Neural cell (in vitro differentiated cells): ENCODE results near the gene LIN37. TPM values are rescaled to one million over a fixed set of nuclear protein-coding genes. Genes with fewer than 3 reads are reported as not detected.
A peak's percentile ranks its signal among the peaks of the same experiment; 100 is the strongest.

Source experiments
- H2AFZ ChIP-seq: fragments of 200-600, 300-800 bp; sonication (generic), shearing (Covaris generic); 2 replicates; pipeline ENCODE4 v1.6.0; 2014; ENCODE audit warnings: low read depth, mild to moderate bottlenecking, antibody characterized with exemption, low read length, moderate library complexity
- H3F3A ChIP-seq: fragments of 200-600 bp; shearing (Covaris generic); 2 replicates; pipeline ENCODE4 v1.6.1; 2016; ENCODE audit warnings: mild to moderate bottlenecking, moderate library complexity, mixed read lengths, antibody characterized with exemption, low read length; ENCODE audit not compliant: insufficient read depth, poor library complexity, severe bottlenecking
- H3K27ac ChIP-seq: fragments of 200-600, 300-800 bp; sonication (generic), shearing (Covaris generic); 2 replicates; pipeline ENCODE4 v1.5.1; 2014; ENCODE audit warnings: mild to moderate bottlenecking, low read length, moderate library complexity
- H3K27me3 ChIP-seq: fragments of 300-800, 200-600 bp; sonication (generic), shearing (Covaris generic); 2 replicates; pipeline ENCODE4 v1.6.0; 2014; ENCODE audit warnings: mild to moderate bottlenecking, low read depth, low read length, moderate library complexity; ENCODE audit not compliant: insufficient read depth
- H3K36me3 ChIP-seq: fragments of 300-800, 200-600 bp; sonication (generic), shearing (Covaris generic); 2 replicates; pipeline ENCODE4 v1.5.1; 2014; ENCODE audit warnings: mild to moderate bottlenecking, antibody characterized with exemption, low read length, moderate library complexity; ENCODE audit not compliant: insufficient read depth
- H3K4me2 ChIP-seq: fragments of 300-800, 200-600 bp; sonication (generic), shearing (Covaris generic); 2 replicates; pipeline ENCODE4 v1.6.0; 2014; ENCODE audit warnings: mild to moderate bottlenecking, low read length
- H3K4me3 ChIP-seq: fragments of 300-800, 200-600 bp; sonication (generic), shearing (Covaris generic); 2 replicates; pipeline ENCODE4 v1.5.1; 2014; ENCODE audit warnings: mild to moderate bottlenecking, low read length, moderate library complexity
- H3K79me2 ChIP-seq: fragments of 200-600 bp; shearing (Covaris generic); replicated peaks from 2 replicates; pipeline ENCODE4 v1.6.0; 2014; ENCODE audit warnings: mild to moderate bottlenecking, low read length, moderate library complexity; ENCODE audit not compliant: insufficient read depth
- H3K9ac ChIP-seq: fragments of 300-800, 200-600 bp; sonication (generic), shearing (Covaris generic); 2 replicates; pipeline ENCODE4 v1.6.1; 2016; ENCODE audit warnings: mild to moderate bottlenecking, low read length, mixed read lengths
- H3K9me2 ChIP-seq: fragments of 200-600 bp; shearing (Covaris generic); 2 replicates; pipeline ENCODE4 v1.6.1; 2016; ENCODE audit warnings: mild to moderate bottlenecking, low read length, mixed read lengths; ENCODE audit not compliant: insufficient read depth
- H3K9me3 ChIP-seq: fragments of 200-600, 300-800 bp; sonication (generic), shearing (Covaris generic); 2 replicates; pipeline ENCODE4 v1.6.1; 2016; ENCODE audit warnings: mild to moderate bottlenecking, mixed run types, low read length, moderate library complexity, mixed read lengths
- H4K20me1 ChIP-seq: fragments of 200-600 bp; shearing (Covaris generic); 2 replicates; pipeline ENCODE4 v1.6.1; 2016; ENCODE audit warnings: mild to moderate bottlenecking, mixed run types; ENCODE audit not compliant: insufficient read depth
- EP300 ChIP-seq: fragments of 450-650 bp; conservative IDR thresholded peaks from 2 replicates; pipeline ENCODE4 v1.6.1; 2014; ENCODE audit warnings: antibody characterized with exemption, mild to moderate bottlenecking, moderate library complexity; ENCODE audit not compliant: poor library complexity, severe bottlenecking
- EZH2 ChIP-seq: fragments of 200-600, 300-800 bp; shearing (Covaris generic), sonication (generic); IDR thresholded peaks from 2 replicates; pipeline ENCODE4 v1.6.1; 2014; ENCODE audit warnings: antibody characterized with exemption, low read length, borderline replicate concordance, mild to moderate bottlenecking; ENCODE audit not compliant: insufficient read depth, poor library complexity, severe bottlenecking
- MXI1 ChIP-seq: fragments of 450-650 bp; conservative IDR thresholded peaks from 2 replicates; pipeline ENCODE4 v1.6.1; 2014; ENCODE audit warnings: antibody characterized with exemption, mild to moderate bottlenecking; ENCODE audit not compliant: poor library complexity, severe bottlenecking
- POLR2AphosphoS5 ChIP-seq: IDR thresholded peaks from 2 replicates; pipeline ENCODE4 v1.6.1; 2012
- RAD21 ChIP-seq: fragments of 450-650 bp; conservative IDR thresholded peaks from 2 replicates; pipeline ENCODE4 v1.6.1; 2014; ENCODE audit warnings: antibody characterized with exemption, mild to moderate bottlenecking, moderate library complexity
- SMC3 ChIP-seq: fragments of 450-650 bp; conservative IDR thresholded peaks from 2 replicates; pipeline ENCODE4 v1.6.1; 2014; ENCODE audit warnings: antibody characterized with exemption, mild to moderate bottlenecking, moderate library complexity; ENCODE audit not compliant: poor library complexity
- TAF1 ChIP-seq: IDR thresholded peaks from 2 replicates; pipeline ENCODE4 v1.6.1; 2012; ENCODE audit warnings: low read depth
- polyA plus RNA-seq: library from polyadenylated mRNA; depleted of rRNA; stranded (reverse); fragments of >200 nt; gene quantifications from 2 replicates; pipeline ENCODE4 v1.2.3, GENCODE V29; 2014
- TF ChIP-seq, protein P1 (sequence below): IDR thresholded peaks from 2 replicates; pipeline ENCODE4 v1.6.1; 2012; ENCODE audit warnings: borderline replicate concordance
- TF ChIP-seq, protein P2 (sequence below): fragments of 450-650 bp; IDR thresholded peaks from 2 replicates; pipeline ENCODE4 v1.5.1; 2014; ENCODE audit warnings: antibody characterized with exemption, mild to moderate bottlenecking, moderate library complexity; ENCODE audit not compliant: poor library complexity, severe bottlenecking

LIN37 gene
- polyA plus RNA-seq, 1 donor from 2014 or later: 25.7 TPM

DNA sequence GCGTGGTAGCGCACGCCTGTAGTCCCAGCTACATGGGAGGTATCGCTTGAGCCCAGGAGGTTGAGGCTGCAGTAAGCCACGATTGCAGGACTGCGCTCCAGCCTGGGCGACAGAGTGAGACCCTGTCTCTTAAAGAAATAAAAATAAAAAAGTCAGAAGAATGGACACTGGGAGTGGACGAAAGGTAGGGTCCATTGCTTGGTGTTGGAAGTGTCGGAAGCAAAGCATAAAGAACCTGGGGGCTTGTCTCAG is 26.6 kb downstream of the LIN37 start:
- TF ChIP-seq, protein P1, sequence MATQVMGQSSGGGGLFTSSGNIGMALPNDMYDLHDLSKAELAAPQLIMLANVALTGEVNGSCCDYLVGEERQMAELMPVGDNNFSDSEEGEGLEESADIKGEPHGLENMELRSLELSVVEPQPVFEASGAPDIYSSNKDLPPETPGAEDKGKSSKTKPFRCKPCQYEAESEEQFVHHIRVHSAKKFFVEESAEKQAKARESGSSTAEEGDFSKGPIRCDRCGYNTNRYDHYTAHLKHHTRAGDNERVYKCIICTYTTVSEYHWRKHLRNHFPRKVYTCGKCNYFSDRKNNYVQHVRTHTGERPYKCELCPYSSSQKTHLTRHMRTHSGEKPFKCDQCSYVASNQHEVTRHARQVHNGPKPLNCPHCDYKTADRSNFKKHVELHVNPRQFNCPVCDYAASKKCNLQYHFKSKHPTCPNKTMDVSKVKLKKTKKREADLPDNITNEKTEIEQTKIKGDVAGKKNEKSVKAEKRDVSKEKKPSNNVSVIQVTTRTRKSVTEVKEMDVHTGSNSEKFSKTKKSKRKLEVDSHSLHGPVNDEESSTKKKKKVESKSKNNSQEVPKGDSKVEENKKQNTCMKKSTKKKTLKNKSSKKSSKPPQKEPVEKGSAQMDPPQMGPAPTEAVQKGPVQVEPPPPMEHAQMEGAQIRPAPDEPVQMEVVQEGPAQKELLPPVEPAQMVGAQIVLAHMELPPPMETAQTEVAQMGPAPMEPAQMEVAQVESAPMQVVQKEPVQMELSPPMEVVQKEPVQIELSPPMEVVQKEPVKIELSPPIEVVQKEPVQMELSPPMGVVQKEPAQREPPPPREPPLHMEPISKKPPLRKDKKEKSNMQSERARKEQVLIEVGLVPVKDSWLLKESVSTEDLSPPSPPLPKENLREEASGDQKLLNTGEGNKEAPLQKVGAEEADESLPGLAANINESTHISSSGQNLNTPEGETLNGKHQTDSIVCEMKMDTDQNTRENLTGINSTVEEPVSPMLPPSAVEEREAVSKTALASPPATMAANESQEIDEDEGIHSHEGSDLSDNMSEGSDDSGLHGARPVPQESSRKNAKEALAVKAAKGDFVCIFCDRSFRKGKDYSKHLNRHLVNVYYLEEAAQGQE: no peak
- no peak for TF ChIP-seq POLR2AphosphoS5
- TF ChIP-seq RAD21: no peak
- TF ChIP-seq MXI1: no peak
- no peak for TF ChIP-seq EZH2
- no peak for TF ChIP-seq TAF1
- TF ChIP-seq, protein P2, sequence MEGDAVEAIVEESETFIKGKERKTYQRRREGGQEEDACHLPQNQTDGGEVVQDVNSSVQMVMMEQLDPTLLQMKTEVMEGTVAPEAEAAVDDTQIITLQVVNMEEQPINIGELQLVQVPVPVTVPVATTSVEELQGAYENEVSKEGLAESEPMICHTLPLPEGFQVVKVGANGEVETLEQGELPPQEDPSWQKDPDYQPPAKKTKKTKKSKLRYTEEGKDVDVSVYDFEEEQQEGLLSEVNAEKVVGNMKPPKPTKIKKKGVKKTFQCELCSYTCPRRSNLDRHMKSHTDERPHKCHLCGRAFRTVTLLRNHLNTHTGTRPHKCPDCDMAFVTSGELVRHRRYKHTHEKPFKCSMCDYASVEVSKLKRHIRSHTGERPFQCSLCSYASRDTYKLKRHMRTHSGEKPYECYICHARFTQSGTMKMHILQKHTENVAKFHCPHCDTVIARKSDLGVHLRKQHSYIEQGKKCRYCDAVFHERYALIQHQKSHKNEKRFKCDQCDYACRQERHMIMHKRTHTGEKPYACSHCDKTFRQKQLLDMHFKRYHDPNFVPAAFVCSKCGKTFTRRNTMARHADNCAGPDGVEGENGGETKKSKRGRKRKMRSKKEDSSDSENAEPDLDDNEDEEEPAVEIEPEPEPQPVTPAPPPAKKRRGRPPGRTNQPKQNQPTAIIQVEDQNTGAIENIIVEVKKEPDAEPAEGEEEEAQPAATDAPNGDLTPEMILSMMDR: no peak
- TF ChIP-seq EP300: no peak
- TF ChIP-seq SMC3: no peak
- H3F3A ChIP-seq: no peaks in the 10 kb centered on the region
- peaks cover 25% of the 10 kb centered on the region for H3K79me2 ChIP-seq
- H3K4me3 ChIP-seq: peak overlapping the region; percentile 86
- H2AFZ ChIP-seq: peak overlapping the region; percentile 53
- H3K9me2 ChIP-seq: no peaks in the 10 kb centered on the region
- H3K4me2 ChIP-seq: peak overlapping the region; percentile 58
- H3K36me3 ChIP-seq: no peaks in the 10 kb centered on the region
- H3K27ac ChIP-seq: peak overlapping the region; percentile 57
- peak overlapping the region; percentile 53 for H3K9ac ChIP-seq
- H4K20me1 ChIP-seq: no peaks in the 10 kb centered on the region
- H3K9me3 ChIP-seq: no peaks in the 10 kb centered on the region
- no peaks in the 10 kb centered on the region for H3K27me3 ChIP-seq

GRCh38 chr19:35775298-35776101 is 27.1 kb downstream of the LIN37 start, which contains the start of gene ARHGAP33:
Gene ARHGAP33 (plus strand): TSS chr19:35775564. CDS start chr19:35775659, 95 bp downstream.
- Histone ChIP-seq H3K9me2 (no peaks in the 10 kb centered on the region), H3K9me3 (no peaks in the 10 kb centered on the region), H3K9ac (peak within 1 kb of the TSS; percentile 93), H3K36me3 (no peaks in the 10 kb centered on the region), H3K27ac (peak within 1 kb of the TSS; percentile 79), H3K27me3 (no peaks in the 10 kb centered on the region), H3K4me2 (peak within 1 kb of the TSS; percentile 99), H2AFZ (peak within 1 kb of the TSS; percentile 53), H4K20me1 (no peaks in the 10 kb centered on the region), H3K79me2 (peaks cover 25% of the 10 kb centered on the region), H3F3A (no peaks in the 10 kb centered on the region), H3K4me3 (peak within 1 kb of the TSS; percentile 86)
- TF ChIP-seq EZH2 (no peak), TAF1 (no peak), EP300 (peak; percentile 57), SMC3 (peak; percentile 25), MXI1 (peak; percentile 71), POLR2AphosphoS5 (peak; percentile 90)
- TF ChIP-seq, protein P1: peak; percentile 51
